SU-DHL-6 (cell line): ENCODE measurements around the gene TMIGD2.

Experiments used
- EZH2phosphoT487 ChIP-seq: fragments of 200-600 bp; sonication (generic), shearing (Covaris generic); conservative IDR thresholded peaks from 2 replicates; pipeline ENCODE4 v1.6.1; 2018; ENCODE audit warnings: mild to moderate bottlenecking, antibody characterized with exemption, low read length, moderate library complexity, mixed read lengths
- TF ChIP-seq, protein P1 (sequence below): fragments of 200-600 bp; sonication (generic); IDR thresholded peaks from one replicate; pipeline ENCODE4 v1.5.1; 2017; ENCODE audit warnings: antibody characterized with exemption, mild to moderate bottlenecking, low read length, moderate library complexity; ENCODE audit not compliant: insufficient read depth, poor library complexity, severe bottlenecking

- TF ChIP-seq, protein P1, sequence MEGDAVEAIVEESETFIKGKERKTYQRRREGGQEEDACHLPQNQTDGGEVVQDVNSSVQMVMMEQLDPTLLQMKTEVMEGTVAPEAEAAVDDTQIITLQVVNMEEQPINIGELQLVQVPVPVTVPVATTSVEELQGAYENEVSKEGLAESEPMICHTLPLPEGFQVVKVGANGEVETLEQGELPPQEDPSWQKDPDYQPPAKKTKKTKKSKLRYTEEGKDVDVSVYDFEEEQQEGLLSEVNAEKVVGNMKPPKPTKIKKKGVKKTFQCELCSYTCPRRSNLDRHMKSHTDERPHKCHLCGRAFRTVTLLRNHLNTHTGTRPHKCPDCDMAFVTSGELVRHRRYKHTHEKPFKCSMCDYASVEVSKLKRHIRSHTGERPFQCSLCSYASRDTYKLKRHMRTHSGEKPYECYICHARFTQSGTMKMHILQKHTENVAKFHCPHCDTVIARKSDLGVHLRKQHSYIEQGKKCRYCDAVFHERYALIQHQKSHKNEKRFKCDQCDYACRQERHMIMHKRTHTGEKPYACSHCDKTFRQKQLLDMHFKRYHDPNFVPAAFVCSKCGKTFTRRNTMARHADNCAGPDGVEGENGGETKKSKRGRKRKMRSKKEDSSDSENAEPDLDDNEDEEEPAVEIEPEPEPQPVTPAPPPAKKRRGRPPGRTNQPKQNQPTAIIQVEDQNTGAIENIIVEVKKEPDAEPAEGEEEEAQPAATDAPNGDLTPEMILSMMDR: no peak
- TF ChIP-seq EZH2phosphoT487: no peak
These were observed 44.0 kb downstream of the TMIGD2 start for GRCh38 chr19:4258181-4258580.
